ENCODE results near the gene VDAC1.

GRCh38 chr5:133941456-133942196 lies 63.1 kb downstream of the VDAC1 start:
- TF ChIP-seq, protein P1, sequence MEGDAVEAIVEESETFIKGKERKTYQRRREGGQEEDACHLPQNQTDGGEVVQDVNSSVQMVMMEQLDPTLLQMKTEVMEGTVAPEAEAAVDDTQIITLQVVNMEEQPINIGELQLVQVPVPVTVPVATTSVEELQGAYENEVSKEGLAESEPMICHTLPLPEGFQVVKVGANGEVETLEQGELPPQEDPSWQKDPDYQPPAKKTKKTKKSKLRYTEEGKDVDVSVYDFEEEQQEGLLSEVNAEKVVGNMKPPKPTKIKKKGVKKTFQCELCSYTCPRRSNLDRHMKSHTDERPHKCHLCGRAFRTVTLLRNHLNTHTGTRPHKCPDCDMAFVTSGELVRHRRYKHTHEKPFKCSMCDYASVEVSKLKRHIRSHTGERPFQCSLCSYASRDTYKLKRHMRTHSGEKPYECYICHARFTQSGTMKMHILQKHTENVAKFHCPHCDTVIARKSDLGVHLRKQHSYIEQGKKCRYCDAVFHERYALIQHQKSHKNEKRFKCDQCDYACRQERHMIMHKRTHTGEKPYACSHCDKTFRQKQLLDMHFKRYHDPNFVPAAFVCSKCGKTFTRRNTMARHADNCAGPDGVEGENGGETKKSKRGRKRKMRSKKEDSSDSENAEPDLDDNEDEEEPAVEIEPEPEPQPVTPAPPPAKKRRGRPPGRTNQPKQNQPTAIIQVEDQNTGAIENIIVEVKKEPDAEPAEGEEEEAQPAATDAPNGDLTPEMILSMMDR (conservative IDR thresholded peaks at IDR 0.05 in 1 of 2, IDR thresholded peaks at IDR 0.05 in 1 of 2; ENCODE audit: extremely low read depth in 1 of 2, insufficient read depth in 1 of 2, low read depth in 1 of 2, low read length in 2 of 2) = no peak
- TF ChIP-seq EZH2 (IDR thresholded peaks at IDR 0.05; ENCODE audit: borderline replicate concordance, low read length) = no peak

All from mammary epithelial cell (primary cell).